Nephron progenitor cell (in vitro differentiated cells): ENCODE results near the gene CAMK1D.

Source experiments
- DNase-seq: peaks from one replicate; pipeline ENCODE4 v3.0.0; 2021
- H3K27ac Mint-ChIP-seq: 2 replicates; pipeline ENCODE4 v1.8.0; 2021; ENCODE audit warnings: mild to moderate bottlenecking, moderate library complexity, mixed read lengths
- H3K27me3 Mint-ChIP-seq: 2 replicates; pipeline ENCODE4 v1.8.0; 2021; ENCODE audit warnings: mild to moderate bottlenecking, low read depth, mixed read lengths; ENCODE audit not compliant: poor library complexity
- H3K36me3 Mint-ChIP-seq: 2 replicates; pipeline ENCODE4 v1.8.0; 2021; ENCODE audit warnings: low read depth, mixed read lengths
- H3K4me1 Mint-ChIP-seq: 2 replicates; pipeline ENCODE4 v1.8.0; 2021; ENCODE audit warnings: mixed read lengths
- H3K4me3 Mint-ChIP-seq: 2 replicates; pipeline ENCODE4 v1.8.0; 2021; ENCODE audit warnings: mild to moderate bottlenecking, moderate library complexity, mixed read lengths
- H3K9me3 Mint-ChIP-seq: 2 replicates; pipeline ENCODE4 v1.8.0; 2021; ENCODE audit warnings: mild to moderate bottlenecking, moderate library complexity, mixed read lengths
- TF ChIP-seq, protein P1 (sequence below): fragments of 200-600 bp; sonication (generic); IDR thresholded peaks from 2 replicates; pipeline ENCODE4 v1.5.0; 2021; ENCODE audit warnings: antibody characterized with exemption

The CAMK1D gene

DNA sequence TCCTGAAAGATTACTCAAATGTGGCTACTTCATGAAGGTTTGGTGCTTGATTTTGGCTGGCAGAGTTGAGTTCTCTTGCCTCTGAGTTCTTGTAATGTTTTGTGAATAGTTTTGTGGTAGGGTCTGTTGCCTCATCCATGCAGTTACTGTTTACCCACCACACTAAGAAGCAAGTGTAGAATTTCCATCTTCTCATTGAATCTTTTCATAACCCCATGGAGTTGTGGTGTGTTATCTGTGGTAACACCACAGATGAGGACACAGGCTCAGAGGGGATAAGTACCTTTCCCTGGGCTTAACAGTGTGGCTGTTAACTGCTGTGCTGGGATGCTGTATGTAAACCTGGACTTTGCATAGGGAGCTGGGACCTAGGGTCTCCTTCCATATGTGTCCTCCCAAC, 186.3 kb downstream of the CAMK1D start:
- Mint-ChIP-seq H3K36me3 (no peaks in the 10 kb centered on the region), H3K4me1 (peaks cover 11% of the 10 kb centered on the region), H3K27ac (no peak overlapping the region), H3K27me3 (peaks cover 7% of the 10 kb centered on the region), H3K9me3 (peaks cover 8% of the 10 kb centered on the region), H3K4me3 (no peak overlapping the region)
- no peak for DNase-seq
- TF ChIP-seq, protein P1, sequence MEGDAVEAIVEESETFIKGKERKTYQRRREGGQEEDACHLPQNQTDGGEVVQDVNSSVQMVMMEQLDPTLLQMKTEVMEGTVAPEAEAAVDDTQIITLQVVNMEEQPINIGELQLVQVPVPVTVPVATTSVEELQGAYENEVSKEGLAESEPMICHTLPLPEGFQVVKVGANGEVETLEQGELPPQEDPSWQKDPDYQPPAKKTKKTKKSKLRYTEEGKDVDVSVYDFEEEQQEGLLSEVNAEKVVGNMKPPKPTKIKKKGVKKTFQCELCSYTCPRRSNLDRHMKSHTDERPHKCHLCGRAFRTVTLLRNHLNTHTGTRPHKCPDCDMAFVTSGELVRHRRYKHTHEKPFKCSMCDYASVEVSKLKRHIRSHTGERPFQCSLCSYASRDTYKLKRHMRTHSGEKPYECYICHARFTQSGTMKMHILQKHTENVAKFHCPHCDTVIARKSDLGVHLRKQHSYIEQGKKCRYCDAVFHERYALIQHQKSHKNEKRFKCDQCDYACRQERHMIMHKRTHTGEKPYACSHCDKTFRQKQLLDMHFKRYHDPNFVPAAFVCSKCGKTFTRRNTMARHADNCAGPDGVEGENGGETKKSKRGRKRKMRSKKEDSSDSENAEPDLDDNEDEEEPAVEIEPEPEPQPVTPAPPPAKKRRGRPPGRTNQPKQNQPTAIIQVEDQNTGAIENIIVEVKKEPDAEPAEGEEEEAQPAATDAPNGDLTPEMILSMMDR: no peak

DNA sequence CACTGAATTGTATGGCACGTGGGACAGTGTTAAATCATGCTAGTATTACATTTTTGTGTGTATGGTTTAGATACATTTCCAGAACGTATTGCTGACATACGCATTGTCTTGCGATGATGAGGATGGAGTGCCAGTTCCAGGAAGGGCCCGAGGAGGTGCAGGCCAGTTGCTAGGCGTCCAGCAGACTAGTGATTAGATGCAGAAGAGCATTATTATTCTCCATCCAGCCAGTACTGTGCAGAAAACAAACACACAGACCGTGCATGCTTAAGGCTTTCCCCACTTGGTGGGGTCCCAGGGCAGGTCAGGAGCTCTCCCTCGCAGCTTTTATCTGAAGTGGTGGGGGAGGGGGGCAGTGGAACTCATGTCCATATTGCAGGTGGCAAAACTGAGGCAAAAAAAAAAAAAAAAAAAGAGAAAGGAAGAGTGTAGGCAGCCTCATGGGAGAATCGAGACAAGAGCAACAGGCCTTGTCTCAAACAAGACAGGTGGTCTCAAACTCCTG, 189.2 kb downstream of the CAMK1D start:
- Mint-ChIP-seq H3K4me3 (no peak overlapping the region), H3K36me3 (no peaks in the 10 kb centered on the region), H3K9me3 (peaks cover under 1% of the 10 kb centered on the region), H3K27me3 (peaks cover 7% of the 10 kb centered on the region), H3K27ac (no peak overlapping the region), H3K4me1 (peaks cover 22% of the 10 kb centered on the region)
- no peak for DNase-seq
- TF ChIP-seq, protein P1: no peak

DNA sequence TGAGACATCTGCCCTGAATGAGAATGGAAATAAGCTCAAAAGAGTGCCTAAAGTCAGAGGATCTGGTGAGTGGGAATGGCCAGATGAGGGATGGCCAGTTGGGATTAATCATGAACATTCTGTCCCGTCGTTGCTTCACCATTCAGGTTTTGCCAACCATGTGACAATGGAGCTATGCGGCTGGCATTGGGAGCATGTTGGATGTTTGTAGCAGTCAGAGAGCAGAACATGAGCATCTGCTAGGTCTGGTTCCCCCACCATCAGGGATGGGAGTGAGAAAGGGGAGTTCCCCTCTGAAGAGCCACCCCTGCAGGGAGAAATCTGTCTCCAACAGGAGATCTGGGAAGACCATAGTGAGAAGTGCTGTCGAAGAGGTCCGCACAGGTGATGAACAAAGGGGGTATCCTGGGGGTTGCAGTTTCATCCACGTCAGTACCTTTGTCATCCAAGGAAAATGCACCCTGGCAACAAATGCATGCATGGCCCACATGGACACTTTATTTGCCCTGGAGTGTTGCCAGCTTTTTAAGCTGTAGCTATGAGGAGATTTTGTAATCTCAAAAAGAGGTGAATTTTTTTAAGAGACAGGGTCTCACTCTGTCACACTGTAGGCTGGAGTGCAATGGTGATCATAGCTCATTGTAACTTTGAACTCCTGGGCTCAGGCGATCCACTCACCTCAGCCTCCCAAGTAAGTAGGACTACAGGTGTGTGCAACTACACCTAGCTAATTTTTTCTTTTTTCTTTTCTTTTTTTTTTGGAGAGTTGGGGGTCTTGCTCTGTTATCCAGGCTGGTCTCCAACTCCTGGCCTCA, 190.2 kb downstream of the CAMK1D start:
- peaks cover 1% of the 10 kb centered on the region for H3K36me3 Mint-ChIP-seq
- peaks cover 3% of the 10 kb centered on the region for H3K27me3 Mint-ChIP-seq
- DNase-seq: no peak
- H3K9me3 Mint-ChIP-seq: peaks cover 2% of the 10 kb centered on the region
- H3K4me1 Mint-ChIP-seq: peaks cover 22% of the 10 kb centered on the region
- TF ChIP-seq, protein P1: no peak
- no peak overlapping the region for H3K27ac Mint-ChIP-seq
- H3K4me3 Mint-ChIP-seq: no peak overlapping the region

DNA sequence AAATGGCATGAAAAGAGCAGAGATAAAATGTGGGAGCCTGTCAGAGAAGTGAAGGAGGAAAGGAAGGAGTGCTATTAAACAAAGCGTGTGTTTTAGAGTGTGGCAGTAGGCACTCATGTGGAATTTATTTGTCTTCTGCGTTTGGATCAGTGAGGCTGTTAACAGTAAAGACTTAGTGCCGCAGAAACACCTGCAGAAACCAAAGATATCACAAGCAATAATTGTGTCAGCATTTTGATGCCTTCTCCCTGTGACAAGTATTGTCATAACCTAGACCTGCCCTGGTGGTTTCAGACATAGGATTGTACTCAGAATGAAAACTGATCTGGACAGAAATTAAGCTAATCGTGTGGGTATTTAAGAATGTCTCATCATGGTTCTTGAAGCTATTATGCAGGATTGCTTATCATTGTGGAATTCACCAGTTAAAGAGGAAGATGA, 191.0 kb downstream of the CAMK1D start:
- TF ChIP-seq, protein P1: no peak
- H3K36me3 Mint-ChIP-seq: peaks cover 7% of the 10 kb centered on the region
- DNase-seq: no peak
- no peak overlapping the region for H3K4me3 Mint-ChIP-seq
- H3K9me3 Mint-ChIP-seq: peaks cover 8% of the 10 kb centered on the region
- H3K4me1 Mint-ChIP-seq: peaks cover 22% of the 10 kb centered on the region
- peaks cover 3% of the 10 kb centered on the region for H3K27me3 Mint-ChIP-seq
- H3K27ac Mint-ChIP-seq: peak overlapping the region; percentile 10

DNA sequence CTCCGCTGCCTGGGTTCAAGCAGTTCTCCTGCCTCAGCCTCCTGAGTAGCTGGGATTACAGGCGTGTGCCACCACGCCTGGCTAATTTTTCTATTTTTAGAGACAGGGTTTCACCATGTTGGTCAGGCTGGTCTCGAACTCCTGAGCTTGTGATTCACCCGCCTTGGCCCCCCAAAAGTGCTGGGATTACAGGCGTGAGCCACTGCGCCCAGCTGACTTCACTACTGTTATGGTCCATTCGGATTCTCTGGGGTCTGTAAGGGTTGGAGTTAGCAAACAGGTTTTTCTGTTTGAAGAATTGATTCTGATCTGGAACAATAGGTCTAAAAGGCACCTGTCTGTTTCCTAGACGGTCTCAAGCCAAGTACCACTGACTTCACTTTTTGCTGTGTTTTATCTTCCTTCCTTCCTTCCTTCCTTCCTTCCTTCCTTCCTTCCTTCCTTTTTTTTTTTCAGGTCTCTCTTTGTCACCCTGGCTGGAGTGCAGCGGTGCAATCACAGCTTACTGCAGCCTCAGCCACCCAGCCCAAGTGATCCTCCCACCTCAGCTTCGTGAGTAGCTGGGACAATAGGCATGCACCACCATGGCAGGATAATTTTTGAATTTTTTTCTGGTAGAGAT, 192.2 kb downstream of the CAMK1D start:
- peaks cover 7% of the 10 kb centered on the region for H3K36me3 Mint-ChIP-seq
- H3K4me1 Mint-ChIP-seq: peaks cover 22% of the 10 kb centered on the region
- TF ChIP-seq, protein P1: no peak
- H3K4me3 Mint-ChIP-seq: no peak overlapping the region
- DNase-seq: no peak
- H3K27ac Mint-ChIP-seq: peak overlapping the region; percentile 35
- peaks cover 3% of the 10 kb centered on the region for H3K27me3 Mint-ChIP-seq
- H3K9me3 Mint-ChIP-seq: peaks cover 19% of the 10 kb centered on the region
